ENCODE data around the gene NNMT.

- TF ChIP-seq, protein P1, sequence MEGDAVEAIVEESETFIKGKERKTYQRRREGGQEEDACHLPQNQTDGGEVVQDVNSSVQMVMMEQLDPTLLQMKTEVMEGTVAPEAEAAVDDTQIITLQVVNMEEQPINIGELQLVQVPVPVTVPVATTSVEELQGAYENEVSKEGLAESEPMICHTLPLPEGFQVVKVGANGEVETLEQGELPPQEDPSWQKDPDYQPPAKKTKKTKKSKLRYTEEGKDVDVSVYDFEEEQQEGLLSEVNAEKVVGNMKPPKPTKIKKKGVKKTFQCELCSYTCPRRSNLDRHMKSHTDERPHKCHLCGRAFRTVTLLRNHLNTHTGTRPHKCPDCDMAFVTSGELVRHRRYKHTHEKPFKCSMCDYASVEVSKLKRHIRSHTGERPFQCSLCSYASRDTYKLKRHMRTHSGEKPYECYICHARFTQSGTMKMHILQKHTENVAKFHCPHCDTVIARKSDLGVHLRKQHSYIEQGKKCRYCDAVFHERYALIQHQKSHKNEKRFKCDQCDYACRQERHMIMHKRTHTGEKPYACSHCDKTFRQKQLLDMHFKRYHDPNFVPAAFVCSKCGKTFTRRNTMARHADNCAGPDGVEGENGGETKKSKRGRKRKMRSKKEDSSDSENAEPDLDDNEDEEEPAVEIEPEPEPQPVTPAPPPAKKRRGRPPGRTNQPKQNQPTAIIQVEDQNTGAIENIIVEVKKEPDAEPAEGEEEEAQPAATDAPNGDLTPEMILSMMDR (IDR thresholded peaks at IDR 0.05), result no peak
- TF ChIP-seq POLR2A (IDR thresholded peaks at IDR 0.05), result no peak
These were observed 57.2 kb downstream of the NNMT start for GRCh38 chr11:114353443-114353842.
